Endodermal cell (in vitro differentiated cells): ENCODE results near the gene MIEN1. TPM values are rescaled to one million over a fixed set of nuclear protein-coding genes. Genes with fewer than 3 reads are reported as not detected.
"Not testable (repeated sequence)": the region's sequence is repeated elsewhere in the genome, so short reads cannot be mapped to it uniquely, and the experiment has no call there.

ENCODE experiments used
- DNase-seq: peaks from one replicate; pipeline ENCODE4 v3.0.0-alpha.2; 2017
- H3K27ac ChIP-seq: 2 replicates; pipeline ENCODE4 v1.5.1; 2013; ENCODE audit warnings: mild to moderate bottlenecking, low read depth, low read length, moderate library complexity
- H3K27me3 ChIP-seq: 2 replicates; pipeline ENCODE4 v1.6.1; 2013; ENCODE audit warnings: mild to moderate bottlenecking, low read length, moderate library complexity; ENCODE audit not compliant: insufficient read depth, control insufficient read depth, poor library complexity, severe bottlenecking
- H3K36me3 ChIP-seq: 2 replicates; pipeline ENCODE4 v1.7.0; 2013; ENCODE audit warnings: mild to moderate bottlenecking, low read length, moderate library complexity; ENCODE audit not compliant: control insufficient read depth, insufficient read depth
- H3K4me1 ChIP-seq: one replicate; pipeline ENCODE4 v1.7.0; 2013; ENCODE audit warnings: low read length; ENCODE audit not compliant: control insufficient read depth, insufficient read depth
- H3K4me3 ChIP-seq: 2 replicates; pipeline ENCODE4 v1.5.1; 2013; ENCODE audit warnings: mild to moderate bottlenecking, low read length, moderate library complexity
- H3K9ac ChIP-seq: 2 replicates; pipeline ENCODE4 v1.6.1; 2013; ENCODE audit warnings: mild to moderate bottlenecking, low read length, moderate library complexity; ENCODE audit not compliant: poor library complexity, severe bottlenecking; ENCODE audit errors: extremely low read depth
- H3K9me3 ChIP-seq: 2 replicates; pipeline ENCODE4 v1.6.1; 2013; ENCODE audit warnings: mild to moderate bottlenecking, low read length, moderate library complexity; ENCODE audit not compliant: control insufficient read depth
- H3K27ac Mint-ChIP-seq: 2 replicates; pipeline ENCODE4 v1.8.0; 2020; ENCODE audit warnings: mixed read lengths
- H3K27me3 Mint-ChIP-seq: 2 replicates; pipeline ENCODE4 v1.8.0; 2021; ENCODE audit warnings: mild to moderate bottlenecking, mixed read lengths; ENCODE audit not compliant: insufficient read depth
- H3K36me3 Mint-ChIP-seq: 2 replicates; pipeline ENCODE4 v1.8.0; 2020; ENCODE audit warnings: low read depth, mixed read lengths
- H3K4me1 Mint-ChIP-seq: 2 replicates; pipeline ENCODE4 v1.8.0; 2020; ENCODE audit warnings: mixed read lengths
- H3K4me3 Mint-ChIP-seq: 2 replicates; pipeline ENCODE4 v1.8.0; 2020; ENCODE audit warnings: mild to moderate bottlenecking, moderate library complexity, mixed read lengths
- H3K9me3 Mint-ChIP-seq: 2 replicates; pipeline ENCODE4 v1.8.0; 2020; ENCODE audit warnings: mild to moderate bottlenecking, mixed read lengths
- WGBS, 2 experiments: methylation state at CpG; one replicate each; pipeline versions ENCODE4 v1.1.5 to v1.1.7; 2013; ENCODE audit warnings: missing lambda C conversion rate in 2 of 2, mixed read lengths in 1 of 2; ENCODE audit not compliant: insufficient coverage in 1 of 2, insufficient read length in 1 of 2; 5-methylcytosine and 5-hydroxymethylcytosine counted together
- total RNA-seq, 2 donors: library from RNA; stranded (reverse); fragmentation: NEBNext Ultra II Directional in 1 of 2; extraction: Animal tissue kit (Norgen Biotek cat#: 25700) in 1 of 2; gene quantifications; 2 replicates in 1 of 2; 3 replicates in 1 of 2; pipeline ENCODE4 v1.2.1, GENCODE V29; 2021
- TF ChIP-seq, protein P1 (sequence below): fragments of 200-600 bp; sonication (generic); conservative IDR thresholded peaks from 2 replicates; pipeline ENCODE4 v1.5.0; 2021; ENCODE audit warnings: antibody characterized with exemption, mild to moderate bottlenecking

Gene MIEN1
- total RNA-seq, 2 donors from 2014 or later, result 42.6 to 57.0 TPM

DNA sequence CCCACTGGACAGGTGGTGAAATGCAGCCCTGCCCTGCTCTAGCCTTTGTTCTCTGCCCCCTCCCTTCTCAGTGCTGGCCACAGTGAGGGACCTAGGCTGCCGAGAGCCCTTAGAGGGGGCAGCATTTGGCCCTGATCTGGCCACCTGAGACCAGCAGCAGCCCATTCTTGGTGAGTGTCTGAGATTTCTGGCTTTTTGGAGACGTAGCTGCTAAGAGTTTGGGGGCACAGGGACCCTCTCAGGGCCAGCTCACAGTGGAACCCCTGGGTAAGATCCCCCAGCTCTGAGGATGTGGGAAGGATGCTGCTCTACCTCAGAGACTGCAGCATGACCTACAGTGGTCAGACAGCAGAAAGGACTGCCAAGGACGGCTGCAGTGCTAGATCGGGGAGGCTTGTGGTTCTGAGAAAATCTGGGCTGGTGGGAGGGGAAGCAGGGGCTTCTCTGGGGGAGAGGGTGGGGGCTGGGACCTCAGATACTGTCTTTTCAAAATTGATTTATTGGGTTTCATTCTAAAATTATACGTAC, 20.7 kb upstream of the MIEN1 start:
- no peaks in the 10 kb centered on the region for H3K9me3 ChIP-seq
- H3K27ac Mint-ChIP-seq, result no peak overlapping the region
- H3K4me3 ChIP-seq, result no peak overlapping the region
- no peak overlapping the region for H3K27ac ChIP-seq
- H3K36me3 ChIP-seq, result no peaks in the 10 kb centered on the region
- H3K4me1 ChIP-seq, result peaks cover 3% of the 10 kb centered on the region
- H3K4me3 Mint-ChIP-seq, result no peak overlapping the region
- 82 to 88% methylated on average over 3 to 5 of the region's 5 CpGs for WGBS, 2 experiments
- H3K9me3 Mint-ChIP-seq, result no peaks in the 10 kb centered on the region
- H3K4me1 Mint-ChIP-seq, result peaks cover 15% of the 10 kb centered on the region
- no peaks in the 10 kb centered on the region for H3K27me3 ChIP-seq
- H3K27me3 Mint-ChIP-seq, result no peaks in the 10 kb centered on the region
- no peak overlapping the region for H3K9ac ChIP-seq
- H3K36me3 Mint-ChIP-seq, result peaks cover 17% of the 10 kb centered on the region
- DNase-seq, result no peak
- TF ChIP-seq, protein P1, sequence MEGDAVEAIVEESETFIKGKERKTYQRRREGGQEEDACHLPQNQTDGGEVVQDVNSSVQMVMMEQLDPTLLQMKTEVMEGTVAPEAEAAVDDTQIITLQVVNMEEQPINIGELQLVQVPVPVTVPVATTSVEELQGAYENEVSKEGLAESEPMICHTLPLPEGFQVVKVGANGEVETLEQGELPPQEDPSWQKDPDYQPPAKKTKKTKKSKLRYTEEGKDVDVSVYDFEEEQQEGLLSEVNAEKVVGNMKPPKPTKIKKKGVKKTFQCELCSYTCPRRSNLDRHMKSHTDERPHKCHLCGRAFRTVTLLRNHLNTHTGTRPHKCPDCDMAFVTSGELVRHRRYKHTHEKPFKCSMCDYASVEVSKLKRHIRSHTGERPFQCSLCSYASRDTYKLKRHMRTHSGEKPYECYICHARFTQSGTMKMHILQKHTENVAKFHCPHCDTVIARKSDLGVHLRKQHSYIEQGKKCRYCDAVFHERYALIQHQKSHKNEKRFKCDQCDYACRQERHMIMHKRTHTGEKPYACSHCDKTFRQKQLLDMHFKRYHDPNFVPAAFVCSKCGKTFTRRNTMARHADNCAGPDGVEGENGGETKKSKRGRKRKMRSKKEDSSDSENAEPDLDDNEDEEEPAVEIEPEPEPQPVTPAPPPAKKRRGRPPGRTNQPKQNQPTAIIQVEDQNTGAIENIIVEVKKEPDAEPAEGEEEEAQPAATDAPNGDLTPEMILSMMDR, result no peak

- Histone ChIP-seq H3K27me3 (no peaks in the 10 kb centered on the region), H3K36me3 (peaks cover 2% of the 10 kb centered on the region), H3K4me3 (no peak overlapping the region), H3K27ac (no peak overlapping the region), H3K9ac (no peak overlapping the region), H3K9me3 (no peaks in the 10 kb centered on the region), H3K4me1 (peaks cover 3% of the 10 kb centered on the region)
- Mint-ChIP-seq H3K27me3 (no peaks in the 10 kb centered on the region), H3K9me3 (no peaks in the 10 kb centered on the region), H3K36me3 (peaks cover 19% of the 10 kb centered on the region), H3K27ac (no peak overlapping the region), H3K4me1 (peaks cover 9% of the 10 kb centered on the region), H3K4me3 (no peak overlapping the region)
- TF ChIP-seq, protein P1, result no peak
- peak; percentile 49 for DNase-seq
- WGBS, 2 experiments, result 84 to 89% methylated on average over 7 to 9 of the region's 9 CpGs
Measured at GRCh38 chr17:39750131-39751015, 20.0 kb upstream of the MIEN1 start.

DNA sequence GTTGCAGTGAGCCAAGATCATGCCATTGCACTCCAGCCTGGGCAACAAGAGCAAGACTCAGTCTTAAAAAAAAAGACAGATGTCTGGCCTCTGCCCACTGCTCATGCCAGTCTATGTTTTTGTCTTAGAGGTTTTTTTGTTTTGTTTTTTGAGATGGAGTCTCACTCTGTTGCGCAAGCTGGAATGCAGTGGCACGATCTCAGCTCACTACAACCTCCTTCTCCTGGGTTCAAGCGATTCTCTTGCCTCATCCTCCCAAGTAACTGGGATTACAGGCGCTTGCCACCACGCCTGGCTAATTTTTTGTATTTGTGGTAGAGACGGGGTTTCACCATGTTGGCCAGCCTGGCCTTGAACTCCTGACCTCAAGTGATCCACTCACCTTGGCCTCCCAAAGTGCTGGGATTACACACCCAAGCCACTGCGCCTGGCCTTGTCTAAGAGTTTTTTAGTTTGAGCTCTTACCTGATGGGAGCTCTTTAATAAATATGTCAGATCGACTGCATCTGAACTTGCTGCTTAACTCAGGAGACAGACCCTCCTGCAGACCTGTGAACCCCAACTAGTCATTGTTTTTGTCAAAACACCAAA, 18.2 kb upstream of the MIEN1 start:
- not testable (repeated sequence) for H3K36me3 ChIP-seq, H3K4me1 Mint-ChIP-seq, DNase-seq, H3K4me1 ChIP-seq, H3K4me3 Mint-ChIP-seq, H3K9ac ChIP-seq, H3K9me3 Mint-ChIP-seq, H3K27me3 ChIP-seq, H3K27ac ChIP-seq, H3K27ac Mint-ChIP-seq, H3K9me3 ChIP-seq, H3K4me3 ChIP-seq, H3K27me3 Mint-ChIP-seq
- 92 to 95% methylated on average over 8 of the region's 8 CpGs for WGBS, 2 experiments
- peaks cover 35% of the 10 kb centered on the region for H3K36me3 Mint-ChIP-seq
